GM19238 (cell line): Measurements from ENCODE around the gene PEX7.
A peak's percentile ranks its signal among the peaks of the same experiment; 100 is the strongest.
"Not testable (repeated sequence)": the region's sequence is repeated elsewhere in the genome, so short reads cannot be mapped to it uniquely, and the experiment has no call there.

Experiments used
- DNase-seq: peaks from one replicate; pipeline ENCODE4 v3.0.0; 2011; ENCODE audit warnings: low spot score; ENCODE audit not compliant: insufficient read length

The PEX7 gene

DNA sequence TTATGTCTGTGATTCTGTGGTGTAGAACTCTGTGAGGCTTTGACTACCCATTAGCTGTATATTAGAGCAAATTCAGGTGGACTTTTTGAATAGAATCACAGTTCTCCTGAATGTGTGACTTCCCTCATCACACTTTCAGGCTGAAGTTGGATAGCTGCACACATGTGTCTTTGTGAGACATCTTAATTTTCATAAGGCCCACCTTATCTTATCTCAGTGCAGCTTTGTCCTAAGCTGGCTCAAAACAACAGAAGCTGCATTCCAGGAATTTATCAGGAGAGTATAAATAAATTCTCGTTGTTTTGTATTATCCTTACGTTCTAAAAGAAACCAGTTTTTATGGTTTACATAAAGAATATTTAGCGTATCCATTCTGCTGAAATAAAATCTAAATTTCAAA lies 73.5 kb downstream of the PEX7 start:
- no peak for DNase-seq

GRCh38 chr6:136897071-136897470 lies 74.7 kb downstream of the PEX7 start:
- no peak for DNase-seq

GRCh38 chr6:136901212-136901784 lies 78.9 kb downstream of the PEX7 start:
- DNase-seq = no peak

GRCh38 chr6:136904477-136904876 lies 82.1 kb downstream of the PEX7 start:
- not testable (repeated sequence) for DNase-seq

GRCh38 chr6:136914947-136915346 lies 92.6 kb downstream of the PEX7 start:
- DNase-seq = no peak

GRCh38 chr6:136918706-136919105 lies 96.3 kb downstream of the PEX7 start:
- no peak for DNase-seq

DNA sequence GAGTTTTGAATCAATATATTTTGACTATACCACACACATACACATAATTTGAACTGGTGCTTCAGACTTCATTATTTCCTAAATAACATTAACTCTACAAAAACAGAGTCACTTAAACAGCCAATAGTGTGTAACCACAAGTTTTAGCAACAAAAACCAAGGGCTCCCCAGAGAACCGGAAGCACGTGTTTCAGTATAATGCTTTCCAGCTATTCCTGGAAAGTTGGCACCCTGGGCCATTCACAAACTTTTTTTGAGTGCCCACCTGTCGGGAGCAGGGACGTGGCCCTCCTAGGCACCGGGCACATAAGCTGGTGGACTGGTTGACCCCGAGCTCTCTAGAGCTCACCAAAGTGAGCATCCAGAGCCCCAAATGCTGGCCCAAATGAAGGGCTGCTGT lies 97.8 kb downstream of the PEX7 start:
- DNase-seq = no peak

- peak; percentile 28 for DNase-seq
Observed at GRCh38 chr6:136920671-136921380, 98.4 kb downstream of the PEX7 start.

DNA sequence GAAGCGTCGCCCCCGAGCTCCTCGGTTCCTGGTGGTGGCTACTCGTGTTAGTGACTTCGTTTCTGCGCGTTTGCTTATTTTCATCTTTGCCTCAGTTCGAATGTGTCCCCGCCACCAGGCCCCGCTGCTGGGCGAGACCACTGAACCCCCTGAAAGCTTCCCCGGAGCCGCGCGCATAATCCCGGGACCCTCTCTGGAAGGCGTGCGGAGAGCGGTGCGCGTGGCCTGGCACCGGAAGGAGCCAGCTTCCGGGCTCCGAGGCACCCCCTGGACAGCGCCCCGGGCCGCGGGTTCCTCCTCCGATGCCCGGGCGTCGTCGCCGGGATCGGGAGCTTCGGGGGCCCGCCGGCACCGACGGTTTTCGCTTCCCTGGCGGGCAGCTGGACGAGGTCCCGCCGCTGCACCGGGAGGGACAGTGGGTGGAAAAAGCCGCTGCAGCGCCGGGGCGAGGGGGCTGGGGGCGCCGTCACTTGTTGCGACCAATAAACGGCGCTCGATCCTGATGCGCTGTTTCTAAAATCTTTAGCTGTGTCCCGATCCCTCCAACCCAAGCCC lies 99.1 kb downstream of the PEX7 start:
- peak; percentile 38 for DNase-seq

- peak; percentile 32 for DNase-seq
Observed at GRCh38 chr6:136921936-136922684, 99.7 kb downstream of the PEX7 start, which contains the start of gene SLC35D3. TSS of gene SLC35D3 (plus strand) at chr6:136922301. CDS start at chr6:136922429, 128 bp downstream.

DNA sequence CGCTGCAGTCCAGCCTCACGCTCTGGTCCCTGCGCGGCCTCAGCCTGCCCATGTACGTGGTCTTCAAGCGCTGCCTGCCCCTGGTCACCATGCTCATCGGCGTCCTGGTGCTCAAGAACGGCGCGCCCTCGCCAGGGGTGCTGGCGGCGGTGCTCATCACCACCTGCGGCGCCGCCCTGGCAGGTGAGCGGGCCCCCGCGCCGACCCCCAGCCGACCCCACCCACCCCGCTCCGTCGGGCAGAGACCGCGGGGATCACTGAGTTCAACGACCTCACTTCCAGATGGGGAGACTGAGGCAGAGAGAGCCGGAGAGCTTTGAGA lies 100.3 kb downstream of the PEX7 start:
- no peak for DNase-seq

DNA sequence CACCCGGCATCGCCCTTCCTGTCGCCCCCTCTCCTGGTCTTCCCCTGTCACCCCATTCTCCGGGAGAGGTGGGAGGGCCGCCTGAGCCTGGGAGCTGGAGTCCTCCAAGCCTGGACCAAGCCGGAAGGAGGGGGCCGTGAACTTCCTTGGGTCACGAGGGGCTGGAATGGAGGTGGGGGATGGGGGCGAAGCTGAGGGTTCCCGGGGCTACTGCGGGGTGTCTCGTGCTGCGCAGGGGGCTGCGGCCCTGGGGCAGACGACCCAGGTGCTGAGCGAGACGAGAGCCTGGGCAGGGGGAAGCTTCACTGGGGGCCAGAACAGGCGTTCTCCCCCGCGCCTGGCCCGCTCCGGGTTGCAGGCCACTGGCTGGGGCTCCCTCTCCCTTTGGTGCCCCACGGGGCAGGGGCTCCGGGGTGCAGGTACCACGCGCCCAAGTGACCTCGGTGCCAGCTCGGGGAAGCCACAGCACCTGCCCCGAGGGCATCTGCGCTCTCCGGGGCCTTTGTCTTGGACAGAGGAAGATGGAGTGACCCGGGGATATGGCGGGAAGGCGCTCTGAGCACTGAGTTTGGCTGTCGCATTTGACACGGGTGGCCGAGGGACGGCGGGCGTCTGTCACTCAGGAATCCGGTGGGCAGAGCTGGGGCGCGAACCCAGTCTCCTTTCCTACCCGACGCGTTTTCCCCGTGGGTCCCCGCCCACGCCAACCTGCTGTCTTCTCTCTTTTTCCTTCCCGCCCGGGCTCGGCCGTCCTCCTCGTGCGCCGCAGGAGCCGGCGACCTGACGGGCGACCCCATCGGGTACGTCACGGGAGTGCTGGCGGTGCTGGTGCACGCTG lies 100.9 kb downstream of the PEX7 start:
- DNase-seq = no peak

DNA sequence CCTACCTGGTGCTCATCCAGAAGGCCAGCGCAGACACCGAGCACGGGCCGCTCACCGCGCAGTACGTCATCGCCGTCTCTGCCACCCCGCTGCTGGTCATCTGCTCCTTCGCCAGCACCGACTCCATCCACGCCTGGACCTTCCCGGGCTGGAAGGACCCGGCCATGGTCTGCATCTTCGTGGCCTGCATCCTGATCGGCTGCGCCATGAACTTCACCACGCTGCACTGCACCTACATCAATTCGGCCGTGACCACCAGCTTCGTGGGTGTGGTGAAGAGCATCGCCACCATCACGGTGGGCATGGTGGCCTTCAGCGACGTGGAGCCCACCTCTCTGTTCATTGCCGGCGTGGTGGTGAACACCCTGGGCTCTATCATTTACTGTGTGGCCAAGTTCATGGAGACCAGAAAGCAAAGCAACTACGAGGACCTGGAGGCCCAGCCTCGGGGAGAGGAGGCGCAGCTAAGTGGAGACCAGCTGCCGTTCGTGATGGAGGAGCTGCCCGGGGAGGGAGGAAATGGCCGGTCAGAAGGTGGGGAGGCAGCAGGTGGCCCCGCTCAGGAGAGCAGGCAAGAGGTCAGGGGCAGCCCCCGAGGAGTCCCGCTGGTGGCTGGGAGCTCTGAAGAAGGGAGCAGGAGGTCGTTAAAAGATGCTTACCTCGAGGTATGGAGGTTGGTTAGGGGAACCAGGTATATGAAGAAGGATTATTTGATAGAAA lies 101.7 kb downstream of the PEX7 start:
- DNase-seq = no peak

DNA sequence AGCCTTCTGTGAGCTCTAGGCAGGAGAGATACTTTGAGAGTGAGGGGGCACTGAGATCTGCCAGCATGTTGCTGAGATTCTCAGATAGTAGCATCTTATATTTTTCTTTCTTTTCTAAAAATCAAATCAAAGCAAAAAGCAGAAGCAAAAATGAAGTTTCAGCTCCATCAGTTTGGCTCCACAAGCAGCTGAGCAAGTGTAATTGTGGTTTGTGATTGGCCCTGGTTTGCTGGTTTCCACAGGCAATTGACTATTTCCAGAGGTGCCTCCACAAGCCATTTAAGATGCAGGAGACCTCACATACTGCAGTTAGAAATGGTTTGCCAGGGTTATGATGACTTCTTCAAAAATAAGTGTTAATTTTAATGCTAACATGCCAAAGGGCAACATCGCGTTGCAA lies 104.0 kb downstream of the PEX7 start:
- DNase-seq = no peak

GRCh38 chr6:136927292-136927691 lies 104.9 kb downstream of the PEX7 start:
- DNase-seq = peak; percentile 19

- no peak for DNase-seq
Observed at GRCh38 chr6:136930528-136930927, 108.1 kb downstream of the PEX7 start.

DNA sequence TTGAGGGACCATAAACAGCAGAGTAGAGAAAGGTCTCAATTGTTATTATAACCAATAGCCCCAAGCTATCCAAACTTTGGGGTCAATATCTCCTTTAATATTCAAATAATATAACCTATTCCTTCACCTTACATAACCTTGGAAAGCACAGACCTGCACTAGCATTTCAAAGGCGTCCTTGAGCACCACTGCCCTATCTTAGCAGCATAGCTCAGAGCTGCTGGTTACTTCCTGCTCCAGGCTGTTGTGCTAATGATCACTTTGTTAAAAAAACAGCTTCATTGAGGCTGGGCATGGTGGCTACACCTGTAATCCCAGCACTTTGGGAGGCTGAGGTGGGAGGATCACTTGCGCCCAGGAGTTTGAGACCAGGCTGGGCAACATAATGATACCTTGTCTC lies 110.2 kb downstream of the PEX7 start:
- no peak for DNase-seq

GRCh38 chr6:136945072-136945471 lies 122.7 kb downstream of the PEX7 start:
- DNase-seq = no peak

GRCh38 chr6:136945711-136946121 lies 123.3 kb downstream of the PEX7 start:
- DNase-seq = no peak

DNA sequence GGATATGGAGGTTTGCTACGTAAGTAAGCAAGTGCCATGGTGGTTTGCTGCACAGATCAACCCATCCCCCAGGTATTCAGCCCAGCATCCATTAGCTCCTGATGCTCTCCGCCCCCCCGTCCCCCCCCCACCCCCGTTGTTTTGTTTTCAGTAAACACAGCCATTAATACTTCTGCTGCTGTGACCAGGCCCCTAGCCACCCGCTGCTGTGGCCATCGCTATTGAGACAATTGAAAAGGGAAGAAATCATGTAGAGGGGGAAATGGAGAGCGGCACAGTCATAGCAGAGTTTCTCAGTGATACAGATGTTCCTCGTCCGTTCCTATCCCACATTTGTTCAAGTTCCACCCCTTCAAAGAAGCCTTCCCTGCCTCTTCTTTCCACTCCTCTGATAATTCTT lies 124.6 kb downstream of the PEX7 start:
- no peak for DNase-seq

DNA sequence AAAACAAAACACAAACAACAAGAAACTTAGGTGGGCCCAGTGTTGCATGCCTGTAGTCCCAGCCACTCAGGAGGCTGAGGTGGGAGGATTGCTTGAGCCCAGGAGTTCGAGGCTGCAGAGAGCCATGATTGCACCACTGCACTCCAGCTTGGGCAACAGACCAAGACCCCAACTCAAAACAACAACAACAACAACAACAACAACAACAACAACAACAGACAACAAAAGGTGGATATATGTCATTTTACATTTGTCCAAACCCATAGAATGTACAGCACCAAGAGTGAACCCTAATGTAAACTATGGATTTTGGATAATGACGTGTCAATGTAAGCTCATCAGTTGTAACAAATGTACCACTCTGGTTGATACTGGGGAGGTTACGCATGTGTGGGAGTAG lies 127.6 kb downstream of the PEX7 start:
- not testable (repeated sequence) for DNase-seq
